ENCODE measurements around the gene TRIM52. TPM values are rescaled to one million over a fixed set of nuclear protein-coding genes. Genes with fewer than 3 reads are reported as not detected.

TRIM52 gene
- total RNA-seq, 1 experiment from 2014 or later = 15.2 TPM

- no peak for DNase-seq
- H3F3A ChIP-seq (ENCODE audit: insufficient read depth, low read depth) = peaks cover 40% of the 10 kb centered on the region
- H3K27me3 ChIP-seq (ENCODE audit: insufficient read depth, low read depth) = no peaks in the 10 kb centered on the region
- TSS peak; percentile 29 for BruUV-seq (replicated peaks)
- H3K36me3 ChIP-seq (ENCODE audit: low read depth) = peaks cover 20% of the 10 kb centered on the region
- no peaks in the 10 kb centered on the region for H3K9me2 ChIP-seq (ENCODE audit: insufficient read depth)
- H3K4me3 ChIP-seq = peak overlapping the region; percentile 68
- ChIA-PET POLR2A (ENCODE audit: unreplicated experiment) (no interaction called here), CTCF (no interaction called here)
- H3K27ac ChIP-seq = no peak overlapping the region
- TF ChIP-seq EZH2 (IDR thresholded peaks at IDR 0.05; ENCODE audit: low read depth) (no peak), CTCF (conservative IDR thresholded peaks at IDR 0.05) (no peak)
- 0 out of 2 replicates have a peak, but pooled peaks cover 3% of the 10 kb centered on the region for H4K20me1 ChIP-seq (ENCODE audit: insufficient read depth)
- H3K4me1 ChIP-seq (replicated peaks; ENCODE audit: insufficient read depth) = peaks cover 15% of the 10 kb centered on the region; the same call in 1 of the 2 replicates
- H3K79me2 ChIP-seq (ENCODE audit: low read depth) = peaks cover 44% of the 10 kb centered on the region
- intact Hi-C loops (cut with micrococcal nuclease; ENCODE audit: unreplicated experiment) = loop anchor here (10.0 kb wide), 1 partner anchor 420 kb away; the partner anchor contains the start of gene MGAT1
- no peaks in the 10 kb centered on the region for H3K9me3 ChIP-seq (ENCODE audit: insufficient read depth, low read depth)
- H2AFZ ChIP-seq = no peak overlapping the region
- H3K4me2 ChIP-seq = peak overlapping the region; percentile 91
Measured at GRCh38 chr5:181224390-181225229, 36.3 kb downstream of the TRIM52 start.

DNA sequence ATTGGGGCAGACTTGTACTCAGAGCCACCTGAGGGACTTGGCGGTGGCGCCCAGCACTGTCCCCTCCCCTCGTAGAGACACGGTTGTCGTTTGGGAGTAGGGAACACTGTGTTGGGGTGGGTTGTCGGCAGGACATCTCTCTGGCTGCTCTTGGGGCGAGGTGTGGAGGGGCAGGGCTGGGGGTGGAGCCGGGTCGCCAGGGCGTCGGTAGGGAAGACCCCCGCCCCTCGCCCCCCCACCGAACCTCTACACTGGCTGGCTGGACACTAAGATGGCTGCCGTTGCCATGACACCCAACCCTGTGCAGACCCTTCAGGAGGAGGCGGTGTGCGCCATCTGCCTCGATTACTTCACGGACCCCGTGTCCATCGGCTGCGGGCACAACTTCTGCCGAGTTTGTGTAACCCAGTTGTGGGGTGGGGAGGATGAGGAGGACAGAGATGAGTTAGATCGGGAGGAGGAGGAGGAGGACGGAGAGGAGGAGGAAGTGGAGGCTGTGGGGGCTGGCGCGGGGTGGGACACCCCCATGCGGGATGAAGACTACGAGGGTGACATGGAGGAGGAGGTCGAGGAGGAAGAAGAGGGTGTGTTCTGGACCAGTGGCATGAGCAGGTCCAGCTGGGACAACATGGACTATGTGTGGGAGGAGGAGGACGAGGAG, 37.1 kb downstream of the TRIM52 start:
- H3K4me2 ChIP-seq = peak overlapping the region; percentile 91
- H3K4me3 ChIP-seq = peak overlapping the region; percentile 68
- POLR2A ChIA-PET (ENCODE audit: unreplicated experiment) = interaction anchor here (0.5 to 1.4 kb wide), 6 partner anchors 16 to 39 kb away, joined by 5 to 18 read pairs (median 6); partner anchors contain the start of genes RACK1 and TRIM7
- CTCF ChIA-PET = interaction anchor here (0.5 to 0.6 kb wide), 2 partner anchors 35 to 39 kb away, joined by 3 read pairs; no protein-coding TSS in a partner anchor
- H4K20me1 ChIP-seq (ENCODE audit: insufficient read depth) = no peaks in the 10 kb centered on the region
- DNase-seq = no peak
- no peaks in the 10 kb centered on the region for H3K27me3 ChIP-seq (ENCODE audit: insufficient read depth, low read depth)
- peaks cover 13% of the 10 kb centered on the region for H3K36me3 ChIP-seq (ENCODE audit: low read depth)
- no TSS peak for BruUV-seq (replicated peaks)
- intact Hi-C loops (cut with micrococcal nuclease; ENCODE audit: unreplicated experiment) = loop anchor here (1.0 to 10.0 kb wide), 3 partner anchors 20 to 419 kb away; partner anchors contain the start of genes MGAT1 and ZFP62
- no peaks in the 10 kb centered on the region for H3K9me2 ChIP-seq (ENCODE audit: insufficient read depth)
- peak overlapping the region; percentile 89 for H3K27ac ChIP-seq
- peak overlapping the region; percentile 75; the same call in 1 of the 2 replicates for H2AFZ ChIP-seq
- peaks cover 15% of the 10 kb centered on the region; the same call in 1 of the 2 replicates for H3K4me1 ChIP-seq (replicated peaks; ENCODE audit: insufficient read depth)
- H3K79me2 ChIP-seq (ENCODE audit: low read depth) = peaks cover 42% of the 10 kb centered on the region
- peaks cover 40% of the 10 kb centered on the region for H3F3A ChIP-seq (ENCODE audit: insufficient read depth, low read depth)
- H3K9me3 ChIP-seq (ENCODE audit: insufficient read depth, low read depth) = no peaks in the 10 kb centered on the region
- TF ChIP-seq CTCF (conservative IDR thresholded peaks at IDR 0.05) = no peak
- no peak for TF ChIP-seq EZH2 (IDR thresholded peaks at IDR 0.05; ENCODE audit: low read depth)

DNA sequence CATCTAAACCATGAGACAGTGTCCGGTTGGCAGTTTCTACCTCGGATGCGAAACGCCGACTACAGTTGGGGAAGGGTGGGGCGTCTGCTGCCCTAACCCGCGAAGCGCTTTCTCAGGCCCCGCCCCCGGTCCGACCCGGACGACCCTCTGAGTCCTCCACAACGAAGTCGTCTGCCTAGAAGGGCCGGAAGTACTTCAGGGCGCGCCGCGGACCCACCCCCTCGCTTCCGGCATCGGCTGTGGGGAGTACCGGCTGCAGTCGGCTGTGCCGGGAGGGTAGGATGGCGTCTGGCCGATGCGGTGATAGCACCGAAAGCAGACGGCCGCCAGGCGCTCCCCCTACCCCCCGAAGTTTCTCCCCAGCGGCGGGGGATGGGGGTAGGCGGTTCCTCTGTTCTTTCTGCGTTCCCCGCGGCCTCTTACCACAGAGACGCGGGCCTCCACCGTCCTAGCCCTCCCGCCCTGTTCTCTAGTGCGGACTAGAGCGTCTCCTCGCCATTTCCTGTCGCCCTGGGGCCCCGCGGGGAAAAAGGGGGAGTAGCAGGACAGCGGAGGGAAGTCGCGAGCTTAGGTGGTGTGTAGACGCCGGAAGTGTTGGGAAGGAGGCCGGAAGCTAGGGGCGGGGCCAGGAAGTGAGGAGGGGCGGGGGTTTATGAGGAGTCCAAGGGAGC, 37.8 kb downstream of the TRIM52 start, which contains the start of gene TRIM41:
TRIM41 (plus strand) TSS at position 224 of the 671 bp plus-strand sequence. CDS start 719 bp downstream, outside the sequence.
- Histone ChIP-seq H3K36me3 (ENCODE audit: low read depth) (peaks cover 12% of the 10 kb centered on the region), H3K4me2 (peak within 1 kb of the TSS; percentile 91), H3K27ac (peak within 1 kb of the TSS; percentile 89), H3K79me2 (ENCODE audit: low read depth) (peaks cover 42% of the 10 kb centered on the region), H3K4me1 (replicated peaks; ENCODE audit: insufficient read depth) (peaks cover 15% of the 10 kb centered on the region; the same call in 1 of the 2 replicates), H3K4me3 (peak within 1 kb of the TSS; percentile 68), H3F3A (ENCODE audit: insufficient read depth, low read depth) (peaks cover 42% of the 10 kb centered on the region), H3K27me3 (ENCODE audit: insufficient read depth, low read depth) (no peaks in the 10 kb centered on the region), H3K9me3 (ENCODE audit: insufficient read depth, low read depth) (no peaks in the 10 kb centered on the region), H4K20me1 (ENCODE audit: insufficient read depth) (no peaks in the 10 kb centered on the region), H2AFZ (peak within 1 kb of the TSS; percentile 75), H3K9me2 (ENCODE audit: insufficient read depth) (no peaks in the 10 kb centered on the region)
- CTCF ChIA-PET = interaction anchor here (0.5 to 0.6 kb wide), 2 partner anchors 35 to 38 kb away, joined by 3 read pairs; no protein-coding TSS in a partner anchor
- no peak for TF ChIP-seq EZH2 (IDR thresholded peaks at IDR 0.05; ENCODE audit: low read depth)
- no TSS peak for BruUV-seq (replicated peaks)
- POLR2A ChIA-PET (ENCODE audit: unreplicated experiment) = interaction anchor here (0.5 to 1.4 kb wide), 7 partner anchors 16 to 38 kb away, joined by 3 to 18 read pairs (median 5); partner anchors contain the start of genes RACK1 and TRIM7
- intact Hi-C loops (cut with micrococcal nuclease; ENCODE audit: unreplicated experiment) = loop anchor here (1.0 to 10.0 kb wide), 3 partner anchors 21 to 418 kb away; partner anchors contain the start of genes MGAT1 and ZFP62
- peak; percentile 93 to 99 for DNase-seq

Measured in PC-9 (cell line).